HG02763 (cell line): ENCODE results near the gene PCCA.
A peak's percentile ranks its signal among the peaks of the same experiment; 100 is the strongest.

Experiments used
- ATAC-seq: cut with Tn5 transposase; IDR thresholded peaks from one replicate; pipeline ENCODE4 v1.9.1; 2021; ENCODE audit warnings: mild to moderate bottlenecking, moderate library complexity; ENCODE audit not compliant: unreplicated experiment

PCCA gene

GRCh38 chr13:100493418-100493817, 404.5 kb downstream of the PCCA start:
- no peak for ATAC-seq

- no peak for ATAC-seq
Measured at GRCh38 chr13:100495455-100495854, 406.6 kb downstream of the PCCA start.

DNA sequence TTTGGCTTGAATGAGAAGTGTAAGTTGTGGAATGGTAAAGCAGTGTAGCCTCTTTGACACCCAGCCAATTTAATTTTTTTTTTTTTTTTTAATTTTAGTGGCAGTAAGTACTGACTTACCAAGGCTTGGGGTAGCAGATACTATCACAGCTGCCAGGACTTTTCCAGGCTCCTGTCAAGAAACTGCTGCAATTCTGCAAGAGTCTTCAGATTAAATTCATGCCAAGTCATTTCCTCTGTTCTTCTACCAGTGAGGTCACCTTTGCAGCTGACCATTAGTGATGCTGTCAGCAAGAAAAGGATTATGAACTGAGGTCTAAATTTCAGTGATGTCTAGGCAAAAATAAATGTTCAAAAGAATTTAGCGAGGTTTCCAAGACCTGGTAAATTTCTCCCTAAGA, 408.5 kb downstream of the PCCA start:
- ATAC-seq, result no peak

DNA sequence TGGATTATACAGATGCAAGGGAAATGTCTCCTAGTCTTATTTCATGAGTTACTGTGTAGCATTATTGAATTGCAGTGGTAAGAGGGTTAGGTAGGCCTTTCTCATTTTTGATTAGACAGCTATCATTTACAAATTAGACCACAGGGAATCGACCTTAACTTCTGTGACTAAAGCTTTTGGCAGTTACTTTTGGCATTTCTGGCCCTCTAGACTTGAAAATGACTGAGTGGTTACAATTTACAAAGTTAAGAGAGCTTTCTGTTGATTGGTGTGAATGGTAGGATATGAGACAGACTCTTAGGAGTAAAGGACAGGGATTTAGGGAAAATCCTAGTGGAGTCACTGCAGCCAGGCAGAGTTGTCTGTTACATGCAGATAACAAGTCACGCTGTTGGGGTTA, 413.6 kb downstream of the PCCA start:
- ATAC-seq, result no peak

DNA sequence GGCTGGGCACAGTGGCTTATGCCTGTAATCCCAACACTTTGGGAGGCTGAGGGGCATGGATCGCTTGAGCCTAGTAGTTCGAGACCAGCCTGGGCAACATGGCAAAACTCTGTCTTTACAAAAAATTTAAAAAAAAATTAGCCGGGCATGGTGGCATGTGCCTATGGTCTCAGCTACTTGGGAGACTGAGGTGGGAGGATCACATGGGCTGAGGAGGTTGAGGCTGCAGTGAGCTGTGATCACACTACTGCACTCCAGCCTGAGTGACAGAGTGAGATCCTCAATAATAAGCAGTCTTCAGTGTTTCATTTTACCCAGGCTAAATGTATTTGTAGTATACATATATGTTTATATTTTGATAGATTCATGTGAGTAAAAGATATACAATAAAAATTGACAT, 414.7 kb downstream of the PCCA start:
- no peak for ATAC-seq

- peak; percentile 47 for ATAC-seq
Measured at GRCh38 chr13:100506154-100506553, 417.3 kb downstream of the PCCA start.

- no peak for ATAC-seq
Measured at GRCh38 chr13:100506600-100507422, 417.9 kb downstream of the PCCA start.

DNA sequence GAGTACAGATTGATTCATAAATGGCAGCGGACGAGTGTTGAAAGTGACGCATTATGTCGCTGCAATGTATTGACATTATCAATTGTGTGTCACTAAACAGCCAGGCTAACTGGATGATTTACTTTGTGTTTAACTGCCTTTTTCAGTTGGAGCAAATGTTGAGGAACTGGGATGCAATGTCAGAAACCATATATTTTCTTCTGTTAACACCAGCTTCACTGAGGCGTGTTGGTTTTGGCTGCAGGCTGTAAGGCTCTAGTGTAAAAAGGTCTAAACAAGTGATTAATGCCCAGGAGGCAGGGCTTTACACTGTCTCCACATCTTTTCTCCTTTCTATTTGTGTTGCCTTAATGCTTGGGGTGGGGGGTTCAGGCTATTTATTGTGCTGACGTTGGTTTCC, 419.6 kb downstream of the PCCA start:
- no peak for ATAC-seq

DNA sequence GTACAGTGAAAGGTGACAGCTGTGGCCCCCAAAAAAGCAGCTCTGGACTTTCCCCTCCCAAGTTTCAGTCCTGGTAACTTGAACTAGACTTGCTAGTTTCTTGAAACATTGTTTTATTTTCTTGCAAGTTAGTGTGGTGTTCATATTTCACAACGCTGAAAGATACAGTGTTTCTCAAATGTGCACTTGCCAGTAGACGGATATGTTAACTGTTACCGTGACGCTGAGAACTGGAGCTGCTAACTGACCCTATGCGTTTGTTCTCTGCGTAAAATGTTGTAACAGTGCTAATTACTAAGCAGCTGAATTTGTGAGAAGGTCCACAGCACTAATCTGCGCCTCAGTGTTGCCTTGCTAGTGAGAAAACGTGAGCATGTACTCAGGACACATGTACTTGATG, 420.1 kb downstream of the PCCA start:
- ATAC-seq, result no peak

DNA sequence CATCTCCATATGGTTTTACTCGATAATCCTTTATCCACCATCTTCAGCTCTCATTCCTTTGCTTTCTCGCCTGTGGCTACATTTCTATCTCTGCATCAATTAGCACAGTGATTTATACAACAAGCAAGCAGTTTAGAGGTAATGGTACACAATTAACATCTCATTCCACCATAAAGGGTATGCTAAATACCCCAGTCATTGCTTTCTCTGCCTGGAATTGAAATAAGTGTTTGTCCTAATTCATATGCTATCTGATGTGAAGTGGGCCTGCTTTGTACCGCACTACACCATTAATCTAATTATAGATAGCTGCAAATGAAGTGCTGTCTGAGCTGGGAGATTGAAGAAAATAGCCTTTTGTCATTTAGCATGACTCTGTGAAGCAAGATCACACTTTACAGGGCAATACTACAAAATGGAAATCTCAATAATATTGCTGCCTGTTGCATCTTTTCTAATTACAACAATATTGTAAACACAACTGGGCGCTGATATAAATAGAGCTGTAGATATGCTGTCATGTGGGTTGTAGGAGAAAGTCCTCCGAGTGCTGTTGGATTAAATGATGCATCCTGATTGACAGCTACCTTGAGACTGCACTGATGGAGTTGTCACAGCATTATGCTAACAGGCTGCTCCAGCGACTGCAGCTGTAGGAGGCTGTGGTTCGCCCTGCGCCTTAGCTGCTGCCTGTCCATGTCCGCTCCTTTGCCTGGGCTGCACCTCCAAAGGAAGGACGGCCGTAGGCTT, 421.5 kb downstream of the PCCA start:
- ATAC-seq, result no peak

DNA sequence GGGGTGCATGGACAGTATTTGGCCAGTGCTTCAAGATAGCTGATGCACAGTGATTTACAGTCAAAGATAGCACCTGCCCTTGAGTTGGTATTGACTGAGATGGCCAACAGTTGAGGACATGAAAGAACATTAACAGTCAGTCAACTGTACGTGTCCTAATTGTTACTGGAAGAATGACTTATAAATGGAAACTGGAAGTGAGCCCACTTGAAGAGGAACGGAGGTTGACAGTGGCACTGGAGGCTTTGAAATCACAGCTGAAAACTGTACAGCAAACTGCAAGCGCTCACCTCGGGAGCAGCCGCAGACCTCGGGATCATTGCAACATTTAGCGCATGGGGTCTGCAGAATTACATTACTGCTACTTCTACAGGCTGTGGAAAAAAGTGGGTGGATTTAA, 422.6 kb downstream of the PCCA start:
- no peak for ATAC-seq

- ATAC-seq, result no peak
Measured at GRCh38 chr13:100512422-100512821, 423.5 kb downstream of the PCCA start.

DNA sequence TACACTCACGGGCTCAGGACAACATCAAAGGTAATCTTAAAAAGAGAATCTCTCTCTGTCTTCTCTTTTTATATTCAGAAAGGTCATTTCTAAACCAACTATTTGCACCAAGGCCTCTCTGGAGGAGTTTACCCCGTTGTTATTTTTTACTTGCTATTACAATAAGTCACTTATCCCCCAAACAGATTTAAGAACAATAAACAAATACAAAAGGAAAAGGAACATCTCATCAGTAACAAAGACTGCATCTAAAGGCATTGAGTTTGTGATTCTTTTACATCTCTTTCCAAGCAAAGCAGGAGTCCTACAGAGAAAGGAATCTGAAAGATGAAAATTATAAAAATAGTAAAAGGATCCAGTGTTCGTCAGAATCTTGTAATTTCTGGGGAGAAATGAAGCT, 424.3 kb downstream of the PCCA start:
- no peak for ATAC-seq

- ATAC-seq, result no peak
Measured at GRCh38 chr13:100513987-100514670, 425.2 kb downstream of the PCCA start.

DNA sequence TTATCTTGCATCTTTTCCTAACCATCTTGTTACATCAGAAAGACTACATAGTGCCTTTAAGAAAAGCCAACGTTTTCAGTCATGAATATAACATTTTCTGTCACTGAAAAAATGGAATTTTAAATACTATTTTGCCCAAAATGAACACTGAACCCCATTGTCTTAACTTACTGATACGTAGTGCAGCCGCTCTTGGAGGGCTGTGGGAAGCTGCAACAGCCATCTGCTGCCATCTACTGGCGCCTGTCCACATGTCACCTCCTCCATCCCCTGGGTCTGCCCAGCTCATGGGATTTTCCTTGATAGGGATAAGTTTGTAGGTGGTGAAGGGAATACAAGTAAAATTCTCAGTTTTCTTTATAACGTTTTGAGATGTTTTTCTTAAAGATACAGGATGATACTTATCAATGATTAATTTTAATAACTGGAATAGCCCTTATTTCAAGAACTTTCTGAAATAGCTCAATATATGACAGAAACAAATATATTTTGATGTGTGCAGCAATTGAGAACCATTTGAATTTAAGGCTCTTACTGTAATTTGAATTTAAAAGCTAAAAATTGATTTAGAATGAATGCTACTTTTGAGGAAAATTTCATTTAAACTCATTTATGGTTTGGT, 426.0 kb downstream of the PCCA start:
- peak; percentile 91 for ATAC-seq

DNA sequence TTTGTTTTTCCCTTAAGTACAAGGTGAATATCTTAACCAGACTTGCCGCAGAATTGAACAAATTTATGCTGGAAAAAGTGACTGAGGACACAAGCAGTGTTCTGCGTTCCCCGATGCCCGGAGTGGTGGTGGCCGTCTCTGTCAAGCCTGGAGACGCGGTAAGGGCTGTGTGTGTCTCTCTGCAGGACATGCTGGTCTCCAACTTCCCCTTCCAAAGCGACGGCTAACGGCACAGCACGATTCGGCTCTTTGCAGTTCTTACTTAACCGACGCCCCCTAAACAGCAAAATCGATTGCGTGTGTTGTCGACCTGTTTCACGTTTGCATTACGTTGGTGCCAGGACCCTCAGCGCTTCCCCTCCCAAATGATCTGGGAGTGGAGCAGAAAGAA, 426.5 kb downstream of the PCCA start:
- no peak for ATAC-seq

GRCh38 chr13:100517135-100517534, 428.2 kb downstream of the PCCA start:
- ATAC-seq, result no peak

DNA sequence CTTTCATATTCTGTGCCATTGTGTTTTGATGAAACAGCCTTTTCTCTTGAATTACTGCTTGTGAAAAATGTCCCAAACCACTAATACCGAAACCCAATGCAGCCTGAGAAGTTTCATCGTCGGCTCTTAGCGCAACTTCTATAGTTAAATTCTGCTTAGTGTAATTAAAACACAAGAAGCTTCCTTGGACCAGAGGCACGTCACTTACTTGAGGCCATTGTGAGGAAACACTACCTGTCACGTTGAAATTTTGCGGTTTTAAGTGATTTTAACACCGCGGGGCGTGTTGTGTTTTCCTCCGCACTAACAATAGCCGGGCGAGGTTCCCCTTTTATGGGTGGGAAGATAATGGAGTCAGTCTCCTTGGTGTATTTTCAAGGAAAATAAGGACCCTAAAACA, 428.8 kb downstream of the PCCA start:
- ATAC-seq, result no peak

- no peak for ATAC-seq
Measured at GRCh38 chr13:100518394-100519062, 429.6 kb downstream of the PCCA start.

DNA sequence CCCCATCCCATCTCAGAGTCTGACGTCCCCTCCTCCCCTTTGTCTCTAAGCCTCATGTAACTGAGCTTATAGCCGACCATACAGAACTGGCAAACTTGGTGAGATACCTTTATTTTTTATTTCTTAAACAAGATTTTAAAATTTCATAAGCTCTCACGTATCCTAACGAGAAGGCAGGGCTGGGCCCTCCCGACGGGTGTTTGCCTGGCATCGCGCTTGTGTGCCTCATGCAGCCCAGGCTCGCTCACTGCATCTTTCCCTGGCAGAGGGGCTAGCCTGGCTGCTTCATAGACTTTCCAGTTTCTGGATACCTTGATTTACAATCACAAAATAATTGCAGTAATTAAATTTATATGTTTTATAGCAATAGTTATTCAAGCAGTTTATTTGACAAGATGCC, 430.7 kb downstream of the PCCA start:
- no peak for ATAC-seq
